ENCODE measurements around the gene IRF4.

GRCh38 chr6:397056-397455, 5.5 kb downstream of the IRF4 start:
- no peak for TF ChIP-seq CTCF (conservative IDR thresholded peaks at IDR 0.05; ENCODE audit: low read depth, low read length)
- no peak for TF ChIP-seq EZH2 (IDR thresholded peaks at IDR 0.05; ENCODE audit: borderline replicate concordance, low read depth, low read length, poor library complexity, severe bottlenecking)

Measured in A673 (cell line).